HepG2 (cell line): Measurements from ENCODE around the gene HOXA4. TPM values are rescaled to one million over a fixed set of nuclear protein-coding genes. Genes with fewer than 3 reads are reported as not detected.

Experiments used
- ATAC-seq: fragments of 200-7000 bp; cut with Tn5 transposase; 3 replicates; pipeline ENCODE4 v1.9.1; 2020; ENCODE audit warnings: mild to moderate bottlenecking, moderate library complexity
- BruUV-seq: library from RNA; stranded (reverse); fragments of 400-500 nt; replicated peaks from 2 replicates; lab custom pipeline; 2021; lab: Mats Ljungman, UMichigan
- CTCF ChIA-PET: fragments of 300-600 bp; formaldehyde crosslinking; extraction: SDS; loops from one replicate; lab custom pipeline; 2021; ENCODE audit warnings: low total read pairs, inconsistent platforms, low intra/inter-chr PET ratio; lab: Yijun Ruan, JAX
- POLR2A ChIA-PET: fragments of 350-600 bp; sonication (Branson Sonifier 250); formaldehyde crosslinking; loops from one replicate; lab custom pipeline; 2020; ENCODE audit warnings: antibody characterized with exemption, inconsistent platforms; lab: Yijun Ruan, JAX
- DNase-seq: peaks from one replicate; pipeline ENCODE4 v3.0.0-alpha.2; 2015; ENCODE audit warnings: low spot score
- FAIRE-seq: peaks from 3 replicates; lab custom pipeline; 2011; peaks lifted over from hg19 to GRCh38; lab: Jason Lieb, UNC
- H2AFZ ChIP-seq: one replicate; pipeline ENCODE4 v1.6.1; 2011; ENCODE audit warnings: low read length, inconsistent platforms
- H3K27ac ChIP-seq: fragments of 300-600 bp; 3 replicates; pipeline ENCODE4 v1.8.0; 2011; ENCODE audit warnings: mixed run types, mild to moderate bottlenecking, mixed read lengths, low read length, inconsistent platforms; ENCODE audit not compliant: insufficient read depth; ENCODE audit errors: extremely low read length
- H3K27me3 ChIP-seq, 2 experiments: fragments of 200-600 bp in 1 of 2; 2 replicates in 1 of 2; 3 replicates in 1 of 2; pipeline versions ENCODE4 v1.6.0 to v1.8.0; 2011; ENCODE audit warnings: low read length in 2 of 2, mild to moderate bottlenecking in 2 of 2, moderate library complexity in 2 of 2, inconsistent platforms in 1 of 2; ENCODE audit not compliant: insufficient read depth in 2 of 2, control insufficient read depth in 1 of 2
- H3K36me3 ChIP-seq, 2 experiments: fragments of 200-600 bp in 1 of 2; replicated peaks in 1 of 2; 2 replicates in 1 of 2; 3 replicates in 1 of 2; pipeline versions ENCODE4 v1.5.1 to v1.8.0; 2011; ENCODE audit warnings: low read length in 2 of 2, inconsistent platforms in 1 of 2; ENCODE audit not compliant: insufficient read depth in 2 of 2, control insufficient read depth in 1 of 2
- H3K4me1 ChIP-seq: 2 replicates; pipeline ENCODE4 v1.5.1; 2012; ENCODE audit warnings: low read length, inconsistent platforms; ENCODE audit not compliant: insufficient read depth
- H3K4me2 ChIP-seq: 2 replicates; pipeline ENCODE4 v1.6.0; 2011; ENCODE audit warnings: low read depth, low read length, inconsistent platforms
- H3K4me3 ChIP-seq, 3 experiments: fragments of 200-600 bp in 1 of 3; sonication (generic), shearing (Covaris generic) in 1 of 3; replicated peaks in 1 of 3; 2 replicates each; pipeline ENCODE4 v1.5.1; 2011 to 2016; ENCODE audit warnings: low read length in 3 of 3, inconsistent platforms in 2 of 3, low read depth in 2 of 3, mild to moderate bottlenecking in 2 of 3, control low read depth in 1 of 3, mixed read lengths in 1 of 3; ENCODE audit not compliant: insufficient read depth in 1 of 3
- H3K79me2 ChIP-seq: one replicate; pipeline ENCODE4 v1.6.1; 2011; ENCODE audit warnings: low read length, inconsistent platforms; ENCODE audit not compliant: insufficient read depth
- H3K9ac ChIP-seq: 2 replicates; pipeline ENCODE4 v1.6.0; 2011; ENCODE audit warnings: mild to moderate bottlenecking, low read depth, low read length, inconsistent platforms; ENCODE audit not compliant: insufficient read depth
- H3K9me3 ChIP-seq: 2 replicates; pipeline ENCODE4 v1.5.1; 2012; ENCODE audit warnings: mild to moderate bottlenecking, low read length
- H4K20me1 ChIP-seq: 2 replicates; pipeline ENCODE4 v1.6.0; 2011; ENCODE audit warnings: inconsistent platforms, mild to moderate bottlenecking, low read length, moderate library complexity; ENCODE audit not compliant: insufficient read depth
- ARNTL ChIP-seq: sonication (generic); formaldehyde crosslinking; IDR thresholded peaks from 2 replicates; pipeline ENCODE4 v1.4.0; 2020; ENCODE audit warnings: mild to moderate bottlenecking, missing genetic modification reagents
- MEF2D ChIP-seq: sonication (generic); formaldehyde crosslinking; IDR thresholded peaks from 2 replicates; pipeline ENCODE4 v1.5.1; 2020; ENCODE audit warnings: mild to moderate bottlenecking, missing genetic modification reagents
- PHF20 ChIP-seq: sonication (generic); formaldehyde crosslinking; IDR thresholded peaks from 2 replicates; pipeline ENCODE4 v1.5.0; 2020; ENCODE audit warnings: mild to moderate bottlenecking, missing genetic modification reagents
- RFXAP ChIP-seq: sonication (generic); formaldehyde crosslinking; IDR thresholded peaks from 2 replicates; pipeline ENCODE4 v1.4.0; 2020; ENCODE audit warnings: missing genetic modification reagents, borderline replicate concordance
- SALL2 ChIP-seq: sonication (generic); formaldehyde crosslinking; IDR thresholded peaks from 2 replicates; pipeline ENCODE4 v1.8.1; 2023; ENCODE audit warnings: mild to moderate bottlenecking, missing genetic modification reagents, inconsistent platforms
- TIGD3 ChIP-seq: sonication (generic); formaldehyde crosslinking; IDR thresholded peaks from 2 replicates; pipeline ENCODE4 v1.5.1; 2020; ENCODE audit warnings: mild to moderate bottlenecking, missing genetic modification reagents, borderline replicate concordance
- TOPORS ChIP-seq: sonication (generic); formaldehyde crosslinking; IDR thresholded peaks from 2 replicates; pipeline ENCODE4 v1.8.0; 2023; ENCODE audit warnings: mild to moderate bottlenecking, missing genetic modification reagents
- WIZ ChIP-seq: sonication (generic); formaldehyde crosslinking; IDR thresholded peaks from 2 replicates; pipeline ENCODE4 v1.5.1; 2020; ENCODE audit warnings: mild to moderate bottlenecking, missing genetic modification reagents
- ZFYVE20 ChIP-seq: sonication (generic); formaldehyde crosslinking; IDR thresholded peaks from 2 replicates; pipeline ENCODE4 v1.8.0; 2023; ENCODE audit warnings: low read depth, mild to moderate bottlenecking, moderate library complexity, missing genetic modification reagents, borderline replicate concordance
- ZNF264 ChIP-seq: sonication (generic); formaldehyde crosslinking; IDR thresholded peaks from 2 replicates; pipeline ENCODE4 v1.4.0; 2020; ENCODE audit warnings: missing genetic modification reagents
- ZNF431 ChIP-seq: sonication (generic); formaldehyde crosslinking; IDR thresholded peaks from 2 replicates; pipeline ENCODE4 v1.9.0; 2022; ENCODE audit warnings: missing genetic modification reagents, low read depth, mild to moderate bottlenecking, borderline replicate concordance
- ZNF501 ChIP-seq: sonication (generic); formaldehyde crosslinking; IDR thresholded peaks from 2 replicates; pipeline ENCODE4 v1.5.1; 2020; ENCODE audit warnings: mild to moderate bottlenecking, moderate library complexity, missing genetic modification reagents
- WGBS: methylation state at CpG from one replicate; pipeline ENCODE4 v1.1.6; 2017; ENCODE audit warnings: low lambda C conversion rate; 5-methylcytosine and 5-hydroxymethylcytosine counted together
- in situ Hi-C: cut with HindIII; loops from 2 replicates; pipeline ENCODE4 v1.10.0; 2017; ENCODE audit warnings: low pct_unique_long_range_greater_than_20kb; ENCODE audit not compliant: extremely low pct_ligation_motif_present
- intact Hi-C: fragments of 100-400 bp; cut with micrococcal nuclease; formaldehyde crosslinking; loops from one replicate; pipeline ENCODE4 v1.10.0; 2022; ENCODE audit not compliant: unreplicated experiment
- polyA plus RNA-seq, 8 experiments: library from polyadenylated mRNA; depleted of rRNA in 3 of 8; stranded (reverse) in 7 of 8; unstranded in 1 of 8; fragments of >200 nt; fragmentation: Illumina TruSeq in 4 of 8; extraction: Trizol in 4 of 8; gene quantifications; 2 replicates each; pipeline versions ENCODE4 v1.2.1 to v1.2.3, GENCODE V29; 2011 to 2016; ENCODE audit warnings: low read depth in 4 of 8, missing spikeins in 1 of 8, mixed read lengths in 1 of 8; ENCODE audit not compliant: insufficient read depth in 1 of 8
- total RNA-seq, 5 experiments: library from RNA; depleted of rRNA; stranded (reverse); fragments of >200 nt; fragmentation: Illumina TruSeq; extraction: Trizol; gene quantifications; 2 replicates each; pipeline ENCODE4 v1.2.3, GENCODE V29; 2016; ENCODE audit warnings: low read depth in 1 of 5

The HOXA4 gene
- total and polyA plus RNA-seq, 2 of the 13 experiments (the other 11 are each of a cell fraction or from before 2014, with no cell fraction given) = 2.4 to 5.4 TPM

- Histone ChIP-seq H3K4me2 (no peak overlapping the region), H3K36me3 (no peaks in the 10 kb centered on the region), H3K4me3 (no peak overlapping the region), H3K27ac (no peak overlapping the region), H3K9me3 (no peaks in the 10 kb centered on the region), H4K20me1 (no peaks in the 10 kb centered on the region), H3K9ac (no peak overlapping the region), H3K27me3 (peaks cover 2 to 37% of the 10 kb centered on the region in 2 experiments), H2AFZ (no peak overlapping the region), H3K79me2 (no peaks in the 10 kb centered on the region), H3K4me1 (0 out of 2 replicates have a peak, but pooled peaks cover 4% of the 10 kb centered on the region)
- CTCF ChIA-PET = no interaction called here
- no peak for ATAC-seq
- 59% methylated on average over 7 of the region's 7 CpGs for WGBS
- TF ChIP-seq SALL2 (no peak), PHF20 (CRISPR knock-in tag) (no peak), TOPORS (CRISPR knock-in tag) (no peak), RFXAP (no peak)
- no peak for DNase-seq
- FAIRE-seq = no peak
- POLR2A ChIA-PET = no interaction called here
- no TSS peak for BruUV-seq
- intact Hi-C loops = loop anchor here (5.0 kb wide), 1 partner anchor 480 kb away; no protein-coding TSS in a partner anchor
- in situ Hi-C loops = loop anchor here (25.0 kb wide), 1 partner anchor 1075 kb away; no protein-coding TSS in a partner anchor
These were observed 32.2 kb upstream of the HOXA4 start for GRCh38 chr7:27162561-27163287.

- no TSS peak for BruUV-seq
- no peak overlapping the region for H3K4me3 ChIP-seq
These were observed 31.4 kb upstream of the HOXA4 start for GRCh38 chr7:27161721-27162560.

More at GRCh38 chr7:27161721-27162560, 31.4 kb upstream of the HOXA4 start:
- ChIA-PET POLR2A (no interaction called here), CTCF (interaction anchor here (0.7 to 1.7 kb wide), 5 partner anchors 11 to 792 kb away, joined by 5 to 13 read pairs (median 8); no protein-coding TSS in a partner anchor)
- Histone ChIP-seq H3K4me2 (no peak overlapping the region), H3K27ac (no peak overlapping the region), H4K20me1 (no peaks in the 10 kb centered on the region), H3K4me1 (0 out of 2 replicates have a peak, but pooled peaks cover 4% of the 10 kb centered on the region), H3K9ac (no peak overlapping the region), H3K36me3 (no peaks in the 10 kb centered on the region), H3K9me3 (no peaks in the 10 kb centered on the region), H3K79me2 (no peaks in the 10 kb centered on the region), H3K27me3 (peaks cover 2 to 39% of the 10 kb centered on the region in 2 experiments), H2AFZ (no peak overlapping the region)
- TF ChIP-seq ZNF501 (CRISPR knock-in tag) = no peak
- no peak for TF ChIP-seq TIGD3 (CRISPR knock-in tag)
- TF ChIP-seq MEF2D = no peak
- no peak for TF ChIP-seq ZNF431 (CRISPR knock-in tag)
- TF ChIP-seq ZNF264 = no peak
- TF ChIP-seq ARNTL (CRISPR knock-in tag) = no peak
- TF ChIP-seq ZFYVE20 = no peak
- TF ChIP-seq WIZ = no peak
- no peak for FAIRE-seq
- DNase-seq = no peak
- 58% methylated on average over 26 of the region's 30 CpGs for WGBS
- no peak for ATAC-seq
- in situ Hi-C loops = loop anchor here (25.0 kb wide), 1 partner anchor 1075 kb away; no protein-coding TSS in a partner anchor
- intact Hi-C loops = loop anchor here (1.0 to 5.0 kb wide), 2 partner anchors 480 to 793 kb away; no protein-coding TSS in a partner anchor
